HG03196 (cell line): Measurements from ENCODE around the gene ITPR1.

ENCODE experiments used
- ATAC-seq: cut with Tn5 transposase; IDR thresholded peaks from one replicate; pipeline ENCODE4 v1.9.1; 2021; ENCODE audit not compliant: unreplicated experiment

Gene ITPR1

DNA sequence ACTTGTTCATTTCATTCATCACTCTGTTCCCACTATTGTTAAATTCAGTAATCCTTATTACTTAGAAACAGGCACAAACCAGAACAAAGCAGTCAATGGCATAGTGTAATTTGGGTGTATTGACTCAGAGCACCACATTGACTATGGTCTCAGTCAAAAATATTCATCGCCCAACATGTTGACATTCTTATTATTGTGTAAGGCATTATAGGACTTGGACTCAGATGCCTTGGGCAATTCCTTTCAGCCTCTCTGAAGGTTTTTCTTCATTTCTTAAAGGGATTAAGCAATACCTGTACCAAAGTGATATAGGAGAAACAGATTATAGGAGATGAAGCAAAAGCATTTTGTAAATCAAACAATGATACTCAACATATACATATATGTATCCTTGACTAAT lies 371.4 kb downstream of the ITPR1 start:
- no peak for ATAC-seq

- no peak for ATAC-seq
These were observed 372.6 kb downstream of the ITPR1 start for GRCh38 chr3:4865714-4866113.

DNA sequence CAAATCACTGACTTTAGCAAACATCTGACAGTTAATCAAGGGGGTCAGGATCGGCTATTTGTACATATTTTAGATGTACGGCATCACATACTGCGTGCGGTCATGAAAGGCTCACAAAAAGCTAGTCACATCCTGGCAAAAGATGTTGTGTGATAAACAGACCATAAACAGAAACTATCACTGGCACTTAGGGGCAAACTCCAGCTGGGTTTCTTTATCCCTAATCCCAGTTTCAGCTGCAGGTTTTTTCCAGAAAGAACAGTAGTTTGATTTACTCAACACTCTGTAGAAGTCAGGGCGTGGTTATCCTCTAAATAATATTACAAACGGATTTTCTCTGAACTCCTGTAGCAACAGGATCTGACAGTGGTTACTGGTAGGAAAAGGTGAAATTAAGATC lies 373.7 kb downstream of the ITPR1 start:
- ATAC-seq: no peak

DNA sequence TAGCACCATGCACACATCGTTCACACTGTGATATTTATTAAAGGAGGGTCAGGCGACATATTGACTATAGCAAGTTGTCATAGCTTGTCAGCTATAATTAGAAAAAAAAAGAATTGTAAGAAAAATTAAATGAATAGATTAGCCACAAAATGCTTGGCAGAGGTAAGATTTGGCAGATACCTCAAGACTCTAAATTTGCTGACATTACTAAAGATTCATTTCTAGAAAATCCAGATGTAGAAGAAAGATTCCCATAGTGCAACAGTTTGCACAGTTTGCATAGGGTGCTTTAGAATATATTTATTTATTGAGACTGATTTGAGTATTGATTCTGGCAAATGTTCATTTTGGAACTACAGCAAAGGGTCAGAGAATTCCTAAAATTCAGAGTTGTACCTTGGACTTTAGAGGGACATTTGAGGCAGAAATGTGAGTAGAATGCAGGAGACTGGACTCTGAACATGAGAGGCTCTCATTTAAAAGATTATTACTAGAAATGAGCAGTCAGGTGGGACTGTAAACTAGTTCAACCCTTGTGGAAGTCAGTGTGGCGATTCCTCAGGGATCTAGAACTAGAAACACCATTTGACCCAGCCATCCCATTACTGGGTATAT lies 384.1 kb downstream of the ITPR1 start:
- ATAC-seq: no peak

DNA sequence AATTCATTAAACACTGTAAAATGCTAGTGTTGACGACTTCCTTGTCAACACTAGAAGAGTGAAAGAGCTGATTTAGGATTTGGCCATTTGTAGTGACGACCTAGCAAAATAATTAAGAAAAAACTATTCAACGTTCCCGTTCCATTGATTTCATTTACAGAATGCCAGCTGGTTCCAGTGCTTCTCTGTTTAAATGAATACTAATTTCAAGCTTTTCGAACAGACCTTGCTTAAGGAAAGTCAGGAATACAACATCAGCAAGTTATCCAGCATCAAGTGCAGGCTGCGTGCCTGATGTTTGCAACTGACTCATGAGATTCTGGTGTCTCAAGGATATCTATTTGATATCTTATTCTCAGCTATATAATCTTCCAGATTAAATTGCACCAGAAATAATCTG lies 387.7 kb downstream of the ITPR1 start:
- ATAC-seq: no peak

DNA sequence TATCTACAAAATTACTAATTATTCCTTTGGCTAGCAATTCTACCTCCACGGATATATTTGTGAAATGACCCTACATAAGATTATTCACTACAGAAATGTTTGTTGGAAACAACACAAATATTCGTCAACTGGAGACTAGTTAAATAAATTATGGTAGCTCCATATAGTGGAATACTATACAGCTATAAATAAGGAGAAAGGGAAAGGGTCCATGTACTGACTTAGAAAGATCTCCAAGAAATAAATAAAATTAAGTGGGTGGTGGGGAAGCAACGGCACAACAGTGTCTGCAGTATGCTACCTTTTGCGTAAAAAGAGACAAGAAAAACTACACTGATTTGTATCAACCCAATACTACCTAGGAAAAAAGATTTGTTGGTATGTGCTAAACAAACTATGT lies 389.4 kb downstream of the ITPR1 start:
- no peak for ATAC-seq

DNA sequence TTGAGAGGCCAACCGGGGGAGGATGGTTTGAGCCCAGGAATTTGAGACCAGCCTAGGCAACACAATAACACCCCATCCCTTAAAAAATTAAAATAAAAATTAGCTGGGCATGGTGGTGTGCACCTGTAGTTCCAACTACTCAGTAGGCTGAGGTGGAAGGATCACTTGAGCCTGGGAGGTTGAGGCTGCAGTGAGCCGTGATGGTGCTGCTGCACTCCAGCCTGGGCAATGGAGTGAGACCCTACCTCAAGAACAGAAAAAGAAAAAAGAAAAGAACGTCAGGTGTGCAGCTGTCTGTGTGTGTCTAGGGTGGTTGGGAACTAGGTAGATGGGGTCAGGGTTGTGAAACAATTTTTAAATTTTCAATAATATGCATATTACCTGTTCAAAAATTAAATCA lies 389.9 kb downstream of the ITPR1 start:
- ATAC-seq: no peak

DNA sequence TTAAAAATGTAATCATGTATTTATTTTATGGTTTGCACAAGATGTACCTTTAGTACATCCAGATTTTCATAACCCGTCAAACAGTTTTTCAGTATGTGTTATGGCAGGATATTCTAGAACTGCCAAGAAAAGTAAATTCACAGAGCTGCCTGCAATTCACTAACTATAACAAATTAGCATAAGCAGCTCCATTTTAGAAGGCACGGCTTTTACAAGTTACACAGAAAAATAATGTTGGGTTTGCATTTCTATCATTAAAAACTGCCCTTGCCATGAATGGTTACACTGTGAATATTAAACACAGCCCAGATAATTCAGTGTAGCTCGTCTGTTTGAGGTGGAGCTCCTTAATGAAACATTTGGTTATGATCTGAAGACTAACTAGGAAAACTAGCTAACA lies 391.7 kb downstream of the ITPR1 start:
- ATAC-seq: no peak

GRCh38 chr3:4885316-4885715 lies 392.2 kb downstream of the ITPR1 start:
- no peak for ATAC-seq

DNA sequence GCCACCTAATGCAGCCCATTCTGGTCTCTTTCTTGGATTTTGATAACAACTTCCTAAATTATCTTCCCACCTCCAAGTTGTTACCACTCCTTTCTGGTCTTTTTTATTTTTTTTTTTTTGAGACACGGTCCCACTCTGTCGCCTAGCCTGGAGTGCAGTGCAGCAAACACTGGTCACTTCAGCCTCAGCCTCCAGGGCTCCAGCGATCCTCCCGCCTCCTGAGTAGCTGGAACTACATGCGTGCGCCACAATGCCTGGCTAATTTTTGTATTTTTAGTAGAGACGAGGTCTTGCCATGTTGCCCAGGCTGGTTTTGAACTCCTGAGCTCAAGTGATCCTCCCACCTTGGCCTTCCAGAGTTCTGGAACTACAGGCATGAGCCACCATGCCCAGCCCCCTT lies 393.3 kb downstream of the ITPR1 start:
- no peak for ATAC-seq

DNA sequence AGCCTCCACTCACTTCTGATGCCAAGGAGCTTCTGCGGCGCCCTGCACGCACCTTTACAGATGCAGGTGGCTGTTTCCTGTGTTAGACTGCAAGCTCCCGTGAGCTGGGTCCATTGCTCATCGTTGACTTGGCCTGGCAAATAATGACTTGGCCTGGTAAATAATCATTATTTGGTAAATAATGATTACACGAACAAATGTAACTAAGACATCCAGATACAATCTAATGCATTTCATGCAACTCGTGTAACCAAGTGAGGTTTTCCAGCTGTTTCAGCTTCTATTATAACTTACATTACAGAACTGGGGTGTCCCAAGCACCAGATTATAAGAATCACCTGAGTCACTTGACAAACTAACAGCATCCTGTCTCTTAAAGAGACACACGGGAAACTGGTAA lies 394.0 kb downstream of the ITPR1 start:
- no peak for ATAC-seq

DNA sequence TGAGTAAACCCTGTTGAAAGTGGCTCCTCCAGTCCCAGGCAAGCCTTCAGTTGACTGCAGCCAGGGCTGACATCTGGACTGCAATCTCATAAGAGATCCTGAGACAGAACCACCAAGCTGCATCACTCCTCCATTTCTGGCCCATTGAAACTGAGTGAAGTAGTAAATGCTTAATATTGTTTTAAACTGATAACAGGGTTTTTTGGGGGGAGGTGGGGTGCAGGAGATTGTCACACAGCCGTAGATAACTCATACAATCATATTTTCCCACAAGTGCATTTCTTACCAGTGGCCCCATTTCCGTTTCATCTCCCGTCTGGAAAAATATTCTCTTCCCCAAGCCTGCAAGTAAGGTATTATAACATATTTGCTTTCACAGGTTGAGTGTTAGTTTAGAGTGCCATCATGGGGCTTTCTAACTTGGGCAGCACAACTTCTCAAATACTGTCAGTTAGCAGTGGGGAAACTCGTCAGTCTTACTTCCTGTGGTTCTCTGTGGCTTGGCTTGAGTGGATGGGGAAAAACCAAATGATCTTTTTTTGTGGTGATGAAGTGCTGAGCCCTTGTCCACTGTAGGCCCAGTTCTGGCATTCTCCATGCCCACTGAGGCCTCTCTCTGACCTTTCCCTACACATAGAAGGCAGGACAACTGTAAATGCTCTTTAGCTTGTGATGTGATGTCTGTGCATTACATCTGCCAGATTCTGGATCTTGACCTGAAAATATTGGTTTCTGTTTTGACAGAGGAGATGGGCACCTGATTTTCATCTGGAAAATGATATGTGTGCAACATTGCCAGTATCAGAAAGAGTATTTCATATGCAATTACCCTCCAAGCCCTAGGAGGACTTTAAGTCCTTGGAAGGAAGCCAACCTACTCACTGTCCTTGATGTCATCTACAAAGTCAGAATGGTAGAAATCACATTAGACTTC lies 396.0 kb downstream of the ITPR1 start:
- peak; percentile 82 for ATAC-seq

DNA sequence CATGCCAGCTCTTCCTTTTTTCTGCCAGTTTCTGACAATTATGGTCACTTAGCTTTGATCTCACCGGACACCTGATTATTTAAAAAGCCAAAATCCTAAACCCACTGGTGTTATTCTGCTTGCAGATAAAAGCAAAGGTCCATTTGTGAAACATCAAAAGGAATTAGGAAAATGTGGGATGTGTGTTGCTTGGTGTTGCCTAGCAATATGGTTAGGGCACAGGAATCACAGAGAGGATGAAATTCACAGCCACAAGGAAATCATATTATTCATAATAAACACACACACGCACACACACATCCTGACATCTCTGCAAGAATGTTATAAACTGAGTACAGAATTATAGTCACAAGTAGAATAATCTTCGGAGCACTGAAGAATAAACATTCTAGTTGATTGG lies 396.7 kb downstream of the ITPR1 start:
- ATAC-seq: no peak

DNA sequence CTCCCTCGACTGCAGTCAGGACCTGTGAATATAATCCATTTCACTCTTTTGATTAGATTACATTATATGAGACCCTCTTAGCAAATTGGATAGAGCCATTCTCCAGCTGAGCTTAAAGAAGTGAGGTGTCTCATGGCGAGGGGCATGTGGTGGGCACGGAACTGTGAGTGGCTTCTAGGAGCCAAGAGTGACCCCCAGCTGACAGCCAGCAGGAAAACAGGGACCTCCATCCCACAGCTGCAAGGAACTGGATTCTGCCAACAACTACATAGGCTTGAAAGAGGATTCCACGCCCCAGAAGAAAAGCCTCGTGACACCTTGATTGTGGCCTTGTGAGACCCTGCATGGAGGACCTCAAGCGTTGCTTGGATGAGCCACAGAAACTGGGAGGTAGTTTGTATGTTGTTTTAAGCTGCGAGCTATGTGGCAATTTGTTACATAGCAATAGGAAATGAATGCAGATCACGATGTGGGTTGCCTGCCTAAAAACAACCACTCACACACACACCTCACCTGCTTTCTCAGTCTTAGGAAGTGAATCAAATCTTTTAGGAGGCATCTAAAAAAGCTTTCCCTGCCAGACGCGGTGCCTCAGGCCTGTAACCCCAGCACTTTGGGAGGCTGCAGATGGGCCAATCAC lies 401.9 kb downstream of the ITPR1 start:
- no peak for ATAC-seq

GRCh38 chr3:4895838-4896237 lies 402.7 kb downstream of the ITPR1 start:
- ATAC-seq: no peak
